Measurements from ENCODE around the gene WDR75.
"Not testable (repeated sequence)": the region's sequence is repeated elsewhere in the genome, so short reads cannot be mapped to it uniquely, and the experiment has no call there.

WDR75 gene

DNA sequence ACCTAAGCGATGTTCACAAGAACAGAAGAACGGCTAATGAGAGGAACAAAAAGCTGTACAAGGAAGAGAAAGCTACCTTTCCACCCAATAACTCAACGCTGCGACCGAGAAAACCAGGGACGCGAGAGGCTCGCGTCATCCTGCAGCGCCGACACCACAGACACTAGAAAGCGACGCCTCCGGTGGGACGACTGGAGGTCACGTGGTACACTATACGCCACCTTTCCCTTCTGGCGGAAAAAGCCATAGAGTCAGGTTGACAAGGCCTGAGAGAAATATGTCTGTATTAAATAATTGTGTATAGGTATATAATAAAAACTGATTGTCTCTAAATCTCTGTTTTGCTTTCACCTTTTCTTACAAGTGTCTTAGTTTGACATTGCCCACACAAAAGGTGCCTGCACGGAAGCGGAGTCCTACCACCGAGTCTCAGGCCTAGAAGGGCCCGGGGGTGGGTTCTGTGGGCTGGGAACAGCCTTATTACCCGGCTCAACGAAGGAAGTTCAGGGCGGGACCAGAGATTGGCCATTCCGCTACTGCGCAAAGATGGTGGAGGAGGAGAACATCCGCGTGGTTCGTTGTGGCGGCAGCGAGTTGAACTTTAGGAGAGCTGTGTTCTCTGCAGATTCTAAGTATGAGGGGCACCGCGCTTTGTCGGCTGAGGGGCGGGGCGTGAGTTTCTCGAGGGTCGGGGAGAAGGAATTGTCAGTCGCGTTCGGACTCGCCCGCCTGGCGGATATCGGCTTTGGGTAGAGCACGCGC lies at the start of gene WDR75:
Gene WDR75, plus strand, starts transcription at position 528 of the 762 bp plus-strand sequence. Its CDS starts 19 bp downstream, at position 547.
- peak; percentile 85 to 86 for DNase-seq (ENCODE audit: low read depth in 2 of 2)

DNA sequence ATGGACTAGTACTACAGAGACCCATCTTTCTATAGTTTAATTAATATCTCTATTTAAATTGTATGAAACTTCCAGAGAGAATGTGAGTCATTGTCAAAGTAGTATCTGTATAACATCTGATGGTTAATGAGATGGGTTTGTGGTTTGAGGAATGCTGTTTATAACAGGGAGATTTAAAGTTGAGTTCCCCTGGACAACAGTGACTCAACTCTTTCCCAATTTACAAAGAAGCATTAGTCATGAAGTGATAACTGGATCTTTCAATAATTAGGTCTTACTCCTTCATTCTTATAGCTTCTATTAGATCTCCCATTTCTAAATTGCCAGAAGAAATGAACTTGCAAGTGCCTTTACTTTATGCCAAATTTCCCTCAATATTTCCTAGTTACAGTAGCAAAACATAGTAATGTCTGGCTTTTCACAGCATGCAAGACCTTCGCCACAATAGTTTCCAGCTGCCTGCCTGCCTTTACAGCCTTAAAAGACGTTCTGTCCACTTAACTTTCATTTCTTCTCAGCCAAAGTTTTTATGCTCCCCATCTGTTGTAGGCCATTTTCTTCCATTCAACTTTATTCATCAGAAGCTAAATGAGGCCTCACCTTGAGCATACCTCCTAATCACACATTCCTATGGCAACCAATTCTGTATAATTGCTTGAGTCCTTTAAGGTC lies 47.7 kb upstream of the WDR75 start:
- no peak for DNase-seq (ENCODE audit: low read depth in 2 of 2)

DNA sequence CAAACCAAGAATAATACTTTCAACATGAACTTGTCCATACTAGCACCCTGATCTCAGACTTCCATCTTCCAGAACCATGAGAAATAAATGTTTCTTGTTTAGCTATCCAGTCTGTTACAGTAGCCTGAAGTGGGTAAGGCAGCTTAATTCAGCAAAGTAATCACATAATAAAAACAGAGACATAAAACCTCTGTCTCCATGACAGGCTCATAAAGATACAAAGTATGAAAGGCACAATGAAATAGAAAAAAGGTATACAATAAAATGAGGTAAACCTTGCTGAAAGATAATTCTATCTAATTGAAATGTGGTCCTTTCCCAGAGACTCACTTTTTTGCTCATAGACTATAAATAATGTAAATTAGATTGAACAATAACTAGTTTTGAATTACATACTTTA lies 46.7 kb upstream of the WDR75 start:
- no peak for DNase-seq (ENCODE audit: low read depth in 2 of 2)

DNA sequence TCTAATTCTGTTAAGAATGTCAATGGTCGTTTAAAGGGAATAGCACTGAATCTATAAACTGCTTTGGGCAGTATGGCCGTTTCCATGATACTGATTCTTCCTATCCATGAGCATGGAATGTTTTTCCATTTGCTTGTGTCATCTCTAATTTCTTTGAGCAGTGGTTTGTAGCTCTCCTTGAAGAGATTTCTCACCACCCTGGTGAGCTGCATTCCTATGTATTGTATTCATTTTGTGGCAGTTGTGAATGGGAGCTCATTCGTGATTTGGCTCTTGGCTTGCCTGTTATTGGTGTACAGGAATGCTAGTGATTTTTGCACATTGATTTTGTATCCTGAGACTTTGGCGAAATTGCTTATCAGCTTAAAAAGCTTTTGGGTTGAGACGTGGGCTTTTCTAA lies 38.3 kb upstream of the WDR75 start:
- DNase-seq (ENCODE audit: low read depth in 2 of 2), result no peak

DNA sequence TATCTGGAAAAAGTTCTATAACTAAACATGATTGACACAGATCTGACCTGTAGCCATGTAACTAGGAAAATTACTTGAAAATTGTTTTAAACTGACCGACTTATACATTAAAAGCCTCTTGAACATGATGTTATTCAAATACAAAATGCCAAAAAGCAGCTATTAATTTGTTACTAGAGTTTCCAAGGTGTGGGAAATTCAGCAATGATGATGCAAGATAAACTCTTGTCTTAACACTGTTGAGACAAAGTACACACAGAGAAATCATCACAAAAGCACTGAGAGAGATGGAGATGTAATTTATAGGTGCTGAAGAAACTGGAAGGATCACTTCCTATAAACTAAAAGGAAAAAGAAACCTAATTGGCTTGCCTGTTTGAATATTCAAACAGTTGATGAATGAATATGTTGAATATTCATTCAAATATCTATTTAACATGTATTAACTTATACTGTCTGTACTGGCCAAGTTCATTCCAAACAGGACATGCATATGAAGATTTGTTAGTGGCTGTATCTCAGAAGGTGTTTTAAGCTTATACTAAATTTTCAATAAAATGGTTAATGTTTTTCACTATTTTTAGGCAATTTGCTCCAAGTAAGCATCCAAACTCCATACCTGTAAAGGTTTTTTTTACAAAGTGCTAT lies 34.6 kb upstream of the WDR75 start:
- no peak for DNase-seq (ENCODE audit: low read depth in 2 of 2)

DNA sequence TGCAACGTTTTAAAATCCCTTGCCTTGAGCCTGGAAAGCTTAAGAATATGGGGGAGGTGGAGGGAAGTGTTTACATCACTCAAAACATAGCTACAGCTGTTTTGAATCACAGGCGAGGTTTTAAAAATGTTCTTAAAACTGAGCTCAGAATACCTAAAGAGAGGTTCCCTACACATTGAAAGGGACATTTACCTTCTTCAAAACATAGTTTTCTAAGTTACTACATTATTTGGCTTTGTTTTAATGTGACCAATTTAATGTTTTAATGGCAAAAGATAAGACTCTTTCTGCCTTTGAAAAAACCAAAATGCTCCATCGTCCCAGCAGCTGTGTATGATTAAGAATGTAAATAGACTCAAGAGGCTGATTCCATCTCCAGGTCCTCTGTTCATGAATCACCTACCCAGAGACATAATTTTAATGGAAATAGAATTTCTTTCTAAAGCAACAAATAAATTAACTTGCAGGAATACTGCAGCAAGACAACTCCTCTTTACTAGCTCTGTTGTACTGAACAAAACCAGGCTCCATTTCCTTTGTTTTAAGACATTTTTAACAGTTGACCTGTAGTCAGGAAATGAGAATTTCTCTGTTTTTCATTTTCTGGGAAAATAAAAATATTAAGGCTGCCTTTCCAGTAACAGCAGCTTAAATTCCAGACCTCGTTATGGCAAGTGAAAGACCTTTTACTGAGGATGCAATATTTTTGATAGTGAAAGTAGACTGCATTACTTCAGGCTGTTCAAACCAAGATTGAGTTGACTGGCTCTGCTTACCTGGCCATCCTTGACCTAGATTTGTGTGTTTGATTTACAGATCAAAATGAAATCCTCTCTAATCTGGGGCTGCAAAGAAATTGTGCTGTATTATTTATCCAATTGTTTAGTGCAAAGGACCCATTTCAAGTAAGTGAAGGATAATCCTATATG lies 33.7 kb upstream of the WDR75 start:
- no peak for DNase-seq (ENCODE audit: low read depth in 2 of 2)

DNA sequence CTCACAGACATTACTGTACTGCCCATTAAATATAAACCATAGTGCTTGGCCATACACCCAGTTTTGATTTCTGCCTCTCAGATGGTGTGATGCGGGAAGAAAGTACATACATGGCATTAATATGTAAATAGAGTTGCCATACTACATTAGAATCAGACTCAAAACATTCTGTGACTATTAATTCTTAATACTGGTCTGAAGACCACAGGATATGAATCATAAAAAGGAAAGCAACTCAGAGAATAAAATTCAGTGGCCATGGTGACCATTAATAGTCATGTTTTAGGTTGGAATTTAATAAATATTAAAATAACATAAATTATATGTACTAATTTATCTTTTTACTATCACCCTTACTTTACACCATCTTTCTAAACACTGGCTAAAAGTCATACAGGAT lies 33.0 kb upstream of the WDR75 start:
- no peak for DNase-seq (ENCODE audit: low read depth in 2 of 2)

DNA sequence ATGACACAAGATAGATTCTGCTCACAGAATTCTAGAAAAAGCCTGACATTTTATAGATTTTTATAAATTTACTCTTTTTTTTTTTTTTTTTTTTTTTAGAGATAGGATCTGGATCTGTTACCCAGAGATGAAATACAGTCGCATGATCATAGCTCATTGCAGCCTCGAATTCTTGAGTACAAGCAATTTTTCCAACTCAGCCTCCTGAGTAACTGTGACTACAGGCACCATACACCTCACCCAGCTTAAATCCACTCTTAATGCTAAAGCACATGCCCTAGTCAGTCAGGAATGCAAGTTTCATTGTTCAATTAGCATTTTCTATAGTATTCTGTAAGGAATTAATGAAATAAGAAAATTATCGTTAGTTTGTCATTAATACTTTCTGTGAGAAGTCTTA lies 32.1 kb upstream of the WDR75 start:
- DNase-seq (ENCODE audit: low read depth in 2 of 2), result no peak

DNA sequence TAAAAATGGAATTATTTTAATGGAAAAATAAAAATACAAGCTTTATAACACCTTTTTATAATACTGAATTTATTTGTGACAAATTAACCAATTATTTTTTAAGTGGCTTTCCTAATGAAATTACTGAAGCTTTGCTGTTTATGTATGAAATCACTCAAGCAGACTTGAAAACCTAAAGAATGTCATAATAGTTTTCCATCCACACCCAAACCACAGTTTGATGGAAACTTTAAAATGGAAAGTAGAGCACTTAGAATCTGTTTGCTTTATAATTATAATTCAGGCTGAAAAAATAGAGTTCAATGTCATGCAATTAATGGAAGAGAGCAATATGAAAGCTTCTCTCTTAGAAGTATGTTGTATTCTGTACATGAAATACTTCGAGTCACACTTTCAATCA lies 31.6 kb upstream of the WDR75 start:
- DNase-seq (ENCODE audit: low read depth in 2 of 2), result no peak

DNA sequence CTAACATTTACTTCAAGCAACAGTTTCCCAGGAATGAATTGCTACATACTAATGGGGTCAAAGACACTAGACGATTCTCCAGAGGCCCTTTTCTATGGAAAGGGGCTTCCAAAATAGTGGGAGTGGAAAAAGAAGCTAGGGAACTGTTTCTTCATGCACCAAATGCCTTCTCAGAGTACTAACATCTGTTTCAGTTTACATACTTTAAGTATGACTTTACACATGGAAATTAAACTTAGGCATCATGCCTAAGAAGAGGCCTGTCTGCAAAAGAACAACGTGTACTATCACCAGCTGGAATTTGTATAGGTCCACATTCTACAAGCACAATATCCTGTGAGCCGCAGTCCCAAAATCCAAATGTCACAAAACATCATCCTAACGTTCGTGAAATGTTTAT lies 29.4 kb upstream of the WDR75 start:
- no peak for DNase-seq (ENCODE audit: low read depth in 2 of 2)

DNA sequence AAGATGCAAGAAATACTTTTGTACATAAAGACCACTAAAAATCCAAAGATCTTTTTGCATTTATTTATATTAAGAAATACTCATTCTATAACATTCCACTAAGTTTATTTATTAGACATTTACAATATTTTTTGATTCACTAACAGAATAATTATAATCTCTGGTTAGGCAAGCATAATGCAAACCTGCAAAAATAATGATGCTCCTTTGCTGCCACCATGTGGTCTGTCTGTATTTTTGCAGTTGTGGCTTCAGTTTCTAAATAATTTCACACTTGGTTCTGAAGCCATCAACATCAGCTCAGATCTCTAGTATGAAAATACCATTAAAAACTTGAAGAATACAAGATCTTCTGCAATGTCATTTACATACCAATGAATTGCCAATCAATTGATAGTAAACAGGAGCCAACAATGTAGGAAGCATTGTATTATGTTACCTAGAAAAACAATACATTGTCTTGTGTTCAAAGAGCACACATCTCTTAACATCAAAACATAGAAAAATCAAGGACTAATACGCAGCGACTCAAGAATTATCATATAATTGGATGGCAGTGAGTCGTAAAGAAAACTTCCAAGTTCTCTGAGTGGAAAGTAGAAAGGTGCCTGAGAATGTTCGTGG lies 28.8 kb upstream of the WDR75 start:
- DNase-seq (ENCODE audit: low read depth in 2 of 2), result no peak

DNA sequence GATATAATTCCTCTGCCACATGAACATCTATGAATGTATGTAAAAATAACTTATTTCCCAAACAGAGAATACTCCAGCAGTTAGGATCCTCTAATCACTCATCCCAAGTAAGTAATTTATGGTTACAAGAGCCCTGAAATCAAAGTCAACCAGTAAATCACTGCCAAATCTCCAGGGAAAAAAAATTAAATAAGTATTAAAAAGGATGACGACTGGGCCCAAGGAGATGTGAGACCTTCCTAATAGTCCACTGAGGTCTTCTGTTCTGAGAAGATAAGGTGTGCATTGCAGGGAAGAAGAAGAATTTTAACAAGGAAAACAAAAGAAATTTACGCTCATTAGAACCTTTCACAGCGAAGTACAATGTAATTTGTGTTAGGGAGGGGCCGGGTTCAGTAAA lies 28.0 kb upstream of the WDR75 start:
- DNase-seq (ENCODE audit: low read depth in 2 of 2), result no peak

DNA sequence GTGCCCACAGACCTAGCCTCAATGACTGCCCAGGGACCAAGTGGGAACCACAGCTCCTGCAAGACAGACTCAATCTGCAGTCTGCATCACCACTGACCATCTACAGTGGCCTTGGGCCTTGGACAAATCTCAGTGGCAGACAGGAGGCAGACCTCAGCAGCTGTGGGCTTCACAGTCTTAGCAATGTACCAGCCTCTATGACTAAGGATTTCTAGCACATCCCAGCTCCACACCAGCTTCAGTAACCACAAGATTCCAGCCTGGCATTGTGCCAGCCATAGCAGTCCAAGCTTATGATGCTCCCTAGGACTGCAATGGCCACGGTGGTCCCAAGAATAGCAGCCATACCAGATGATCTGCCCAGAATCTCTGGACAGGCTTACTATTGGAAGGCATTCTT lies 19.6 kb upstream of the WDR75 start:
- no peak for DNase-seq (ENCODE audit: low read depth in 2 of 2)

DNA sequence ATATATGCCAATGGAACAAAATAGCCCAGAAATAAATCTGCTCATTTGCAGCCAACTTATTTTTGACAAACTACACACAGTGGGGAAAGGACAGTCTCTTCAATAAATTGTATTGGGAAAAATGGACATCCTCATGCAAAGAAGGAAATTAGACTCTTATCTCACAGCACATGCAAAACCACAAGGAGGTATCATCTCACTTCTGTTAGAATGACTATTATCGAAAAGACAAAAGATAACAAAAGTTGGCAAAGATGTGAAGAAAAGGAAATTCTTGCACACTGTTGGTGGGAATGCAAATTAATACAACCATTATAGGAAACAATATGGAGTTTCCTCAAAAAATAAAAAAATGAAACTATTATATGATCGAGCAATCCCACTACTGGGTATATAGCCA lies 16.3 kb upstream of the WDR75 start:
- no peak for DNase-seq (ENCODE audit: low read depth in 2 of 2)

DNA sequence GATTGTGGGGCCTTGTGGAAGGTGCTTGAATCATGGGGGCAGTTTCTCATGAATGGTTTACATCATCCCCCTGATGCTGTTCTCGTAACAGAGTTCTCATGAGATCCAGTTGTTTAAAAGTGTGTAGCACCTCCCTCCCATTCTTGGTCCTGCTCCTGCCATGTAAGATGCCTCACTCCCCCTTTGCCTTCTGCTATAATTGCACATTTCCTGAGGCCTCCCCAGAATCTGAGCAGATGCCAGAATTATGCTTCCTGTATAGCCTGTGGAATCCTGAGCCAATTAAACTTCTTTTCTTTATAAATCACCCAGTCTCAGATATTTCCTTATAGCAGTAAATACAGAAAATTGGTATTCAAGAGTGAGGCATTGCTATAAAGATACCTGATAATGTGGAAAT lies 15.6 kb upstream of the WDR75 start:
- no peak for DNase-seq (ENCODE audit: low read depth in 2 of 2)

DNA sequence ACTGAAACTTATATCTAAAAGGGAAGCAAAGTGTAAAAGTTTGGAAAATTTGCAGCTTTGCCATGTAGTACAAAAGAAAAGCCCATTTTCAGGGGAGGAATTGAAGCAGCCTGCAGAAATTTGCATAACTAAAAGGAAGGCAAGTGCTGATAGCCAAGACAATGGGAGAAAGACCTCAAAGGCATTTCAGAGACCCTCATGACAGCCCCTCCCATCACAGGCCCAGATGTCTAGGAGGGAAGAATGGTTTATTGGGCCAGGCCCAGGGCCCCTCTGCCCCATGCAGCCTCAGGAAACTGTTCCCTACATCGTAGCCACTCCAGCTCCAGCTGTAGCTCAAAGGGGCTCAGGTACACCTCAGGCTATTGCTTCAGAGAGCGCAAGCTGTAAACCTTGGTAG lies 14.4 kb upstream of the WDR75 start:
- DNase-seq (ENCODE audit: low read depth in 2 of 2), result no peak

DNA sequence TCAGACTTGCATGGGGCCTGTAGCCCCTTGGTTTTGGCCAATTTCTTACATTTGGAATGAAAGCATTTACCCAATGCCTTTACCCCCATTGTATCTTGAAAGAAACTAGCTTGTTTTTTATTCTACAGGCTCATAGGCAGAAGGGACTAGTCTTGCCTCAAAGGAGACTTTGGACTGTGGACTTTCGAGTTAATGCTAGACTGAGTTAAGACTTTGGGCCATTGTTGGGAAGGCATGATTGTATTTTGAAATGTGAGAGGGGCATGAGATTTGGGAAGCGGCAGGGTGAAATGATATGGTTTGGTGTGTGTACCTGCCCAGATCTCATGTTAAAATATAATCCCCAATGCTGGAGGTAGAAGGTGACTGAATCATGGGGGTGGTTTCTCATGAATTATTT lies 13.4 kb upstream of the WDR75 start:
- DNase-seq (ENCODE audit: low read depth in 2 of 2), result no peak

DNA sequence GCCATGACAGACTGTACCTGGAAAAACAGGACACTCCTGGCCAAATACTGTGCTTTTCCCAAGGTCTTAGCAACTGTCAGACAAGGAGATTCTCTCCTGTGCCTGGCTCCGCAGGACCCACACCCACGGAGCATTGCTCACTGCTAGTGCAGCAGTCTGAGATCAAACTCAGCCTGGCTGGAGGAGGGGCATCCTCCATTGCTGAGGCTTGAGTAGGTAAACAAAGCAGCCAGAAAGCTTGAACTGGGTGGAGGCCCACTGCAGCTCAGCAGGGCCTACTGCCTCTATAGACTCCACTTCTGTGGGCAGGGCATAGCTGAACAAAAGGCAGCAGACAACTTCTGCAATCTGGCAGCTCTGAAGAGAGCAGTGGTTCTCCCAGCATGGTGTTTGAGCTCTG lies 10.8 kb upstream of the WDR75 start:
- not testable (repeated sequence) for DNase-seq (ENCODE audit: low read depth in 2 of 2)

DNA sequence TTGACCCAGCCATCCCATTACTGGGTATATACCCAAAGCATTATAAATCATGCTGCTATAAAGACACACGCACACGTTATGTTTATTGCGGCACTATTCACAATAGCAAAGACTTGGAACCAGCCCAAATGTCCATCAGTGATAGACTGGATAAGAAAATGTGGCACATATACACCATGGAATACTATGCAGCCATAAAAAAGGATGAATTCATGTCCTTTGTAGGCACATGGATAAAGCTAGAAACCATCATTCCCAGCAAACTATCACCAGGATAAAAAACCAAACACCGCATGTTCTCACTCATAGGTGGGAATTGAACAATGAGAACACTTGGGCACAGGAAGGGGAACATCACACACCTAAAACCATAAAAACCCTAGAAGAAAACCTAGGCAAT lies 5.5 kb upstream of the WDR75 start:
- DNase-seq (ENCODE audit: low read depth in 2 of 2), result not testable (repeated sequence)

DNA sequence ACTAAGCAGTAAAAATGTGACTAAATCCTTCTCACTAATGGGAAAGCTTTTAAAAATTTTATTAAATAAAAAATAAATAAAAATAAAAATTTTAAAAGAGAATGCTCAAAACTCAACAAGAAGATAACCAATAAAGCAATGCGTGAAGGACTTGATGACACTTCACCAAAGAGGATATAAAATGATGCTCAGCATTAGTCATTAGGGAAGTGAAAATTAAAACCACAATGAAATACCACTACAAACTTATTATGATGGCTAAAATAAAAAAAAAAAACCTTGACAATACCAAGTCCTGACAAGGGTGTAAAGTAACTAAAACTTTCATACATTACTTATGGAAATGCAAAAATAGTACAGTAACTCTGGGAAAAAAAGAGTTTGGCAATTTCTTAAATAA lies 3.3 kb upstream of the WDR75 start:
- no peak for DNase-seq (ENCODE audit: low read depth in 2 of 2)

DNA sequence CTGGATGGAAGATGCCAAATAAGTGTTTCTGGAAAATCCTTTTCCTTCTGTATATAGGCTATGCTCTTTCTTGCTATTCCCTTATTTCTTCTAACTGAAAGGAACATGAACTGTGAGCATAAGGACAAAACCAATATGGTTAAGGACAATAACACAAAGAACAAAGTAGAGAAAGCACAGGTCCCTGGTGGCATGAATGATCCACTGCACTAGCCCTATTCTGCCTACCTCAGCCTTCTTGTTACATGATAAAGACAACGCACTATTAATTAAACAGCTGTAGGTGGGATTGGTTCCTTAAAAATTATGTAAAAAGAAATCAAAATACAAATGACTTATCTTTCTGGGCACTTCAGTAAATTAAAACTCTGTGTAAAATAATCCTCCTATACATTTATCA lies 1.9 kb upstream of the WDR75 start:
- no peak for DNase-seq (ENCODE audit: low read depth in 2 of 2)

DNA sequence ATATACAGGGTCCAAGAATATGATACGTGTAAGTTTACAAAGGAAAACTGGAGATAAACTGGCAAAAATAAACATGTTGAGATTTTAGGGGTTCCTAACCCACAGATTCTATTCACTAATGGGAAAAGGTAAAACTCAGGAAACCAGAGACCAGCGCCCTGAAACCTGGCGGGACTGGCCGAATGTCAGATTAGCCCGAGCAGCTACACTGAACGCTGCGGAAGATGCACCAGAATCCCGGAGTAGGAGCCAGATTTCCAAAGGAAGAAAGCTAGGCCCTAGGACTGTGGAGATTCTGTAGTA lies 679 bp upstream of the WDR75 start:
- DNase-seq (ENCODE audit: low read depth in 2 of 2), result no peak
